KMS-11 (cell line): ENCODE data around the gene EPHB1.

Experiments used
- H2AFZ ChIP-seq: fragments of 200-600 bp; sonication (generic); 2 replicates; pipeline ENCODE4 v1.6.1; 2016; ENCODE audit warnings: antibody characterized with exemption, mixed run types, low read depth
- H3K27ac ChIP-seq: fragments of 200-600 bp; sonication (generic); 2 replicates; pipeline ENCODE4 v1.6.1; 2016; ENCODE audit warnings: mild to moderate bottlenecking, mixed run types
- H3K27me3 ChIP-seq: fragments of 200-600 bp; sonication (generic); 2 replicates; pipeline ENCODE4 v1.6.1; 2017; ENCODE audit warnings: mild to moderate bottlenecking, low read depth, mixed run types, moderate library complexity; ENCODE audit not compliant: insufficient read depth
- H3K36me3 ChIP-seq: fragments of 200-600 bp; sonication (generic); 2 replicates; pipeline ENCODE4 v1.6.1; 2017; ENCODE audit warnings: mild to moderate bottlenecking, mixed run types; ENCODE audit not compliant: insufficient read depth
- H3K4me1 ChIP-seq: fragments of 200-600 bp; sonication (generic); 2 replicates; pipeline ENCODE4 v1.6.1; 2016; ENCODE audit warnings: mild to moderate bottlenecking, low read depth, mixed run types; ENCODE audit not compliant: poor library complexity, severe bottlenecking
- H3K4me2 ChIP-seq: fragments of 200-600 bp; sonication (generic); 2 replicates; pipeline ENCODE4 v1.7.0; 2016; ENCODE audit warnings: mild to moderate bottlenecking, mixed run types
- H3K4me3 ChIP-seq: fragments of 200-600 bp; sonication (generic); IDR thresholded peaks from 2 replicates; pipeline ENCODE4 v1.6.1; 2017; ENCODE audit warnings: low read depth, low read length, mixed read lengths; ENCODE audit not compliant: insufficient read depth
- H3K79me2 ChIP-seq: fragments of 200-600 bp; sonication (generic); 2 replicates; pipeline ENCODE4 v1.6.1; 2016; ENCODE audit warnings: low read depth, mixed run types; ENCODE audit not compliant: insufficient read depth
- H3K9ac ChIP-seq: fragments of 200-600 bp; sonication (generic); 2 replicates; pipeline ENCODE4 v1.6.1; 2016; ENCODE audit warnings: mild to moderate bottlenecking, mixed run types
- H4K20me1 ChIP-seq: fragments of 200-600 bp; sonication (generic); 2 replicates; pipeline ENCODE4 v1.6.1; 2016; ENCODE audit warnings: mild to moderate bottlenecking, mixed run types; ENCODE audit not compliant: insufficient read depth
- CTCF ChIP-seq: fragments of 200-600 bp; sonication (generic); conservative IDR thresholded peaks from 2 replicates; pipeline ENCODE4 v1.6.1; 2017; ENCODE audit warnings: low read depth, mild to moderate bottlenecking, antibody characterized with exemption, low read length, moderate library complexity, mixed read lengths

The EPHB1 gene

GRCh38 chr3:134881305-134881704 is 86.2 kb downstream of the EPHB1 start:
- Histone ChIP-seq H3K79me2 (no peaks in the 10 kb centered on the region), H3K27ac (no peak overlapping the region), H3K4me2 (no peak overlapping the region), H3K36me3 (no peaks in the 10 kb centered on the region), H4K20me1 (no peaks in the 10 kb centered on the region), H3K27me3 (no peaks in the 10 kb centered on the region), H2AFZ (no peak overlapping the region), H3K9ac (no peak overlapping the region), H3K4me1 (peaks cover 14% of the 10 kb centered on the region), H3K4me3 (no peak overlapping the region)
- no peak for TF ChIP-seq CTCF

GRCh38 chr3:134883697-134884385 is 88.8 kb downstream of the EPHB1 start:
- peaks cover 30% of the 10 kb centered on the region for H3K4me1 ChIP-seq
- no peak for TF ChIP-seq CTCF
- H3K27ac ChIP-seq = no peak overlapping the region
- no peak overlapping the region for H3K4me2 ChIP-seq
- H3K4me3 ChIP-seq = no peak overlapping the region
- no peaks in the 10 kb centered on the region for H3K36me3 ChIP-seq
- H3K79me2 ChIP-seq = no peaks in the 10 kb centered on the region
- no peaks in the 10 kb centered on the region for H3K27me3 ChIP-seq
- H4K20me1 ChIP-seq = no peaks in the 10 kb centered on the region
- no peak overlapping the region for H2AFZ ChIP-seq
- no peak overlapping the region for H3K9ac ChIP-seq

GRCh38 chr3:134885877-134886621 is 91.0 kb downstream of the EPHB1 start:
- Histone ChIP-seq H3K9ac (no peak overlapping the region), H3K4me3 (no peak overlapping the region), H3K4me1 (peaks cover 30% of the 10 kb centered on the region), H4K20me1 (no peaks in the 10 kb centered on the region), H2AFZ (peak overlapping the region; percentile 5; the same call in 1 of the 2 replicates), H3K36me3 (no peaks in the 10 kb centered on the region), H3K27ac (peak overlapping the region; percentile 29; the same call in 1 of the 2 replicates), H3K27me3 (no peaks in the 10 kb centered on the region), H3K4me2 (peak overlapping the region; percentile 80), H3K79me2 (no peaks in the 10 kb centered on the region)
- TF ChIP-seq CTCF = 0 out of 2 replicates have a peak, but pooled peaks have one; percentile 20

GRCh38 chr3:134886991-134887390 is 91.9 kb downstream of the EPHB1 start:
- H3K27ac ChIP-seq = no peak overlapping the region
- no peak for TF ChIP-seq CTCF
- H4K20me1 ChIP-seq = no peaks in the 10 kb centered on the region
- no peak overlapping the region for H2AFZ ChIP-seq
- H3K4me2 ChIP-seq = 0 out of 2 replicates have a peak overlapping the region, but pooled peaks have one; percentile 3
- H3K79me2 ChIP-seq = no peaks in the 10 kb centered on the region
- peaks cover 30% of the 10 kb centered on the region for H3K4me1 ChIP-seq
- H3K27me3 ChIP-seq = no peaks in the 10 kb centered on the region
- H3K4me3 ChIP-seq = no peak overlapping the region
- no peaks in the 10 kb centered on the region for H3K36me3 ChIP-seq
- H3K9ac ChIP-seq = no peak overlapping the region
